ENCODE measurements around the gene CDKN2AIP. TPM values are rescaled to one million over a fixed set of nuclear protein-coding genes. Genes with fewer than 3 reads are reported as not detected.

Gene CDKN2AIP
- polyA plus RNA-seq, 1 experiment: 9.4 TPM

- ChIA-PET CTCF (interaction anchor here (0.7 to 1.3 kb wide), 2 partner anchors 153 to 465 kb away, joined by 3 to 4 read pairs; no protein-coding TSS in a partner anchor), POLR2A (no interaction called here)
- TF ChIP-seq CTCF (IDR thresholded peaks at IDR 0.05; ENCODE audit: insufficient read depth, low read depth, low read length): no peak
- no peak for DNase-seq (ENCODE audit: low read depth)
- Histone ChIP-seq H3K27me3 (ENCODE audit: control insufficient read depth, insufficient read depth, low read length) (no peaks in the 10 kb centered on the region), H3K4me3 (ENCODE audit: low read depth, low read length) (no peak overlapping the region), H3K36me3 (ENCODE audit: control insufficient read depth, insufficient read depth, low read length) (no peaks in the 10 kb centered on the region)
Observed at GRCh38 chr4:183402771-183403170, 41.7 kb upstream of the CDKN2AIP start.

- TF ChIP-seq CTCF (IDR thresholded peaks at IDR 0.05; ENCODE audit: insufficient read depth, low read depth, low read length): no peak
- POLR2A ChIA-PET: no interaction called here
Observed at GRCh38 chr4:183403486-183403885, 41.0 kb upstream of the CDKN2AIP start.

GRCh38 chr4:183403961-183404360, 40.5 kb upstream of the CDKN2AIP start:
- ChIA-PET CTCF (interaction anchor here (1.0 kb wide), 2 partner anchors 8 to 142 kb away, joined by 3 read pairs; no protein-coding TSS in a partner anchor), POLR2A (no interaction called here)
- no peak overlapping the region for H3K4me3 ChIP-seq (ENCODE audit: low read depth, low read length)
- H3K27me3 ChIP-seq (ENCODE audit: control insufficient read depth, insufficient read depth, low read length): no peaks in the 10 kb centered on the region
- no peak for TF ChIP-seq CTCF (IDR thresholded peaks at IDR 0.05; ENCODE audit: insufficient read depth, low read depth, low read length)
- no peak for DNase-seq (ENCODE audit: low read depth)
- H3K36me3 ChIP-seq (ENCODE audit: control insufficient read depth, insufficient read depth, low read length): no peaks in the 10 kb centered on the region

More at GRCh38 chr4:183403486-183403885, 41.0 kb upstream of the CDKN2AIP start:
- Histone ChIP-seq H3K36me3 (ENCODE audit: control insufficient read depth, insufficient read depth, low read length) (no peaks in the 10 kb centered on the region), H3K27me3 (ENCODE audit: control insufficient read depth, insufficient read depth, low read length) (no peaks in the 10 kb centered on the region), H3K4me3 (ENCODE audit: low read depth, low read length) (no peak overlapping the region)
- CTCF ChIA-PET: interaction anchor here (1.0 kb wide), 2 partner anchors 8 to 142 kb away, joined by 3 read pairs; no protein-coding TSS in a partner anchor
- no peak for DNase-seq (ENCODE audit: low read depth)

- no peaks in the 10 kb centered on the region for H3K36me3 ChIP-seq (ENCODE audit: control insufficient read depth, insufficient read depth, low read length)
- CTCF ChIA-PET: interaction anchor here (0.6 kb wide), 1 partner anchor 266 kb away, joined by 4 read pairs; no protein-coding TSS in a partner anchor
Observed at GRCh38 chr4:183405303-183405702, 39.1 kb upstream of the CDKN2AIP start.

GRCh38 chr4:183407128-183407585, 37.3 kb upstream of the CDKN2AIP start:
- ChIA-PET CTCF (interaction anchor here (0.5 to 2.0 kb wide), 34 partner anchors 8 to 510 kb away, joined by 3 to 15 read pairs (median 3); no protein-coding TSS in a partner anchor), POLR2A (no interaction called here)
- H3K27me3 ChIP-seq (ENCODE audit: control insufficient read depth, insufficient read depth, low read length): no peaks in the 10 kb centered on the region
- no peak for DNase-seq (ENCODE audit: low read depth)
- TF ChIP-seq CTCF (IDR thresholded peaks at IDR 0.05; ENCODE audit: insufficient read depth, low read depth, low read length): peak; percentile 85
- no peaks in the 10 kb centered on the region for H3K36me3 ChIP-seq (ENCODE audit: control insufficient read depth, insufficient read depth, low read length)
- H3K4me3 ChIP-seq (ENCODE audit: low read depth, low read length): peak overlapping the region; percentile 39

More at GRCh38 chr4:183405303-183405702, 39.1 kb upstream of the CDKN2AIP start:
- TF ChIP-seq CTCF (IDR thresholded peaks at IDR 0.05; ENCODE audit: insufficient read depth, low read depth, low read length): no peak
- no peak for DNase-seq (ENCODE audit: low read depth)
- H3K4me3 ChIP-seq (ENCODE audit: low read depth, low read length): no peak overlapping the region
- H3K27me3 ChIP-seq (ENCODE audit: control insufficient read depth, insufficient read depth, low read length): no peaks in the 10 kb centered on the region
- POLR2A ChIA-PET: no interaction called here

Data from BJ (cell line).